Myometrial cell (primary cell): Measurements from ENCODE around the gene OR52M1. TPM values are rescaled to one million over a fixed set of nuclear protein-coding genes. Genes with fewer than 3 reads are reported as not detected.

Experiments
- total RNA-seq: library from RNA; depleted of rRNA; stranded (reverse); fragments of >200 nt; gene quantifications from 2 replicates; pipeline ENCODE4 v1.2.3, GENCODE V29; 2015

The OR52M1 gene
- not detected in 2 replicates for total RNA-seq

GRCh38 chr11:4544891-4545290 lies at the start of gene OR52M1:
OR52M1 (plus strand) TSS chr11:4545191; CDS start chr11:4545191, 0 bp downstream.

GRCh38 chr11:4581443-4581842 lies 36.5 kb downstream of the OR52M1 start, which contains the start of gene OR52I2:
OR52I2 (plus strand) TSS chr11:4581743.

GRCh38 chr11:4593739-4594138 lies 48.7 kb downstream of the OR52M1 start, which contains the start of gene OR52I1:
OR52I1 (plus strand) TSS chr11:4594039; CDS start chr11:4594039, 0 bp downstream.

Other genes starting within 250 kb of the OR52M1 start
- not detected in 2 replicates for gene OR52B4, start 176.8 kb upstream of the OR52M1 start, total RNA-seq
- 11.5 and 18.4 TPM in 2 replicates for gene TRIM21, start 151.5 kb upstream of the OR52M1 start, total RNA-seq
- gene OR52K2, start 95.9 kb upstream of the OR52M1 start, total RNA-seq, result not detected in 2 replicates
- gene OR52K1, start 62.5 kb upstream of the OR52M1 start, total RNA-seq, result not detected in 2 replicates
- not detected in 2 replicates for gene OR52I2, start 36.6 kb downstream of the OR52M1 start, total RNA-seq
- gene OR52I1, start 48.8 kb downstream of the OR52M1 start, total RNA-seq, result not detected in 2 replicates
- gene TRIM68, start 63.0 kb downstream of the OR52M1 start, total RNA-seq, result 10.1 and 13.3 TPM in 2 replicates
- not detected in 2 replicates for gene OR51D1, start 92.3 kb downstream of the OR52M1 start, total RNA-seq
- gene OR51E1, start 98.8 kb downstream of the OR52M1 start, total RNA-seq, result not detected in 2 replicates
- gene OR51E2, start 152.7 kb downstream of the OR52M1 start, total RNA-seq, result under 0.01 TPM in 1 of 2 replicates, not detected in the other
- not detected in 2 replicates for gene MMP26, start 159.6 kb downstream of the OR52M1 start, total RNA-seq
- not detected in 2 replicates for gene OR51F1, start 224.7 kb downstream of the OR52M1 start, total RNA-seq